T-helper 1 cell treated with Interleukin-12 subunit alpha and Interleukin-12 subunit beta and Interleukin-4 antibody, amounts not matched to agents 30 μg/mL and 1 μg/mL, for 36 hours (primary cell): ENCODE data around the gene BRME1.

Experiments
- H3K27ac Mint-ChIP-seq: one replicate; pipeline ENCODE4 v1.8.0; 2021; ENCODE audit warnings: mild to moderate bottlenecking, mixed read lengths
- H3K27me3 Mint-ChIP-seq: one replicate; pipeline ENCODE4 v1.8.0; 2021; ENCODE audit warnings: low read depth, mixed read lengths
- H3K36me3 Mint-ChIP-seq: one replicate; pipeline ENCODE4 v1.8.0; 2021; ENCODE audit warnings: low read depth, mixed read lengths
- H3K4me1 Mint-ChIP-seq: one replicate; pipeline ENCODE4 v1.8.0; 2021; ENCODE audit warnings: low read depth, mixed read lengths
- H3K4me3 Mint-ChIP-seq: one replicate; pipeline ENCODE4 v1.8.0; 2021; ENCODE audit warnings: mild to moderate bottlenecking, moderate library complexity, mixed read lengths
- H3K9me3 Mint-ChIP-seq: one replicate; pipeline ENCODE4 v1.8.0; 2021; ENCODE audit warnings: mixed read lengths

Gene BRME1

DNA sequence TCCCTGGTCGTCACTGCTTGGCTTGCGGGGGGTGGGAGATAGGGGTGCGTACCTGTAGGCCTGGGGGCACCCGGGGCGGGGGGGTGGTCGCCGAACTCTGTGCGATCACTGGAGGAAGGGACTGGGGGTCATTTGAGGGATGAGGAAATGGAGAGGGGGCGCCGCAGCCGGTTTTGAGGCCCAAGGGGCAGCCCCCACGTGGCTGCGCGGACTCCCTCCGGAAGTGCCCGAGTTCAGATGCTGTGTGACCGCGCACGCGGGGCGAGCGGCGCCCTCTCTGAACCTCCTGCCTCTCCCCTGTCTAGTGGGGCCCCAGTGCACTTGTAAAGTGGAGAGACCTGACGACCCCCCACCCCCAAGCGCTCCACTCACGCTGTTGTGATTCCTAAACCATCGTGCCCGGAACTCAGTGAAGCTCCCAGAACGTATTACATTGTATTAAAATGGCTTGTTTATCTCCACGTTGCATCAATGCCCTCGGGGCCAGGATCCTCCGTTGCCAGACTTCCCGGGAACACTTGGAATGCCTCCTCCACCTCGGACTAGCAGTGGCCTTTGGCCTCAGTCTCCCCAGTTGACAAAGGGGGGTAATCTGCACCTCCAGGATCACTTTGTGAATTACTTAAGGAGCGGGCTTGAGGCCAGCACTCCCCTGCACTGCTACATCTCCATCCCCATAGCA is 31.9 kb downstream of the BRME1 start:
- Mint-ChIP-seq H3K27me3 (peaks cover 8% of the 10 kb centered on the region), H3K4me3 (no peak overlapping the region), H3K36me3 (no peaks in the 10 kb centered on the region), H3K27ac (no peak overlapping the region), H3K9me3 (no peaks in the 10 kb centered on the region), H3K4me1 (no peaks in the 10 kb centered on the region)

- no peak overlapping the region for H3K27ac Mint-ChIP-seq
- H3K27me3 Mint-ChIP-seq: peaks cover 13% of the 10 kb centered on the region
- no peaks in the 10 kb centered on the region for H3K9me3 Mint-ChIP-seq
- H3K36me3 Mint-ChIP-seq: no peaks in the 10 kb centered on the region
- H3K4me1 Mint-ChIP-seq: no peaks in the 10 kb centered on the region
- peak overlapping the region; percentile 63 for H3K4me3 Mint-ChIP-seq
Measured at GRCh38 chr19:13872695-13873389, 33.1 kb downstream of the BRME1 start.

DNA sequence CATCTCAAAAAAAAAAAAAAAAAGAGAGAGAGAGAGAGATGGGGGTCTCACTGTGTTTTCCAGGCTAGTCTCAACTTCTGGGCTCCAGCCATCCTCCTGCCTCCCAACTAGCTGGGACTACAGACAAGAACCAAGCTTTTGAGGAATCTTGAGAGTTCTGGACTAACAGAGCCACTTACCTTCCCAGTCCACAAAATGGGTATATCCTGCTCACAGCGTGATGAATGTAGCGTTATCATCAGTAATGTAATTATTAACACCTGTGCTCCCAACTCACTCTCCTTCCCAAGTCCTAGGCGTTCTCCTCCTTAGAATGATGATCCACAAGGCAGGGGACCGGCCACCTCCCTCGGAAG is 33.6 kb downstream of the BRME1 start:
- Mint-ChIP-seq H3K27ac (no peak overlapping the region), H3K9me3 (no peaks in the 10 kb centered on the region), H3K27me3 (peaks cover 18% of the 10 kb centered on the region), H3K4me1 (no peaks in the 10 kb centered on the region), H3K36me3 (no peaks in the 10 kb centered on the region), H3K4me3 (peak overlapping the region; percentile 34)

DNA sequence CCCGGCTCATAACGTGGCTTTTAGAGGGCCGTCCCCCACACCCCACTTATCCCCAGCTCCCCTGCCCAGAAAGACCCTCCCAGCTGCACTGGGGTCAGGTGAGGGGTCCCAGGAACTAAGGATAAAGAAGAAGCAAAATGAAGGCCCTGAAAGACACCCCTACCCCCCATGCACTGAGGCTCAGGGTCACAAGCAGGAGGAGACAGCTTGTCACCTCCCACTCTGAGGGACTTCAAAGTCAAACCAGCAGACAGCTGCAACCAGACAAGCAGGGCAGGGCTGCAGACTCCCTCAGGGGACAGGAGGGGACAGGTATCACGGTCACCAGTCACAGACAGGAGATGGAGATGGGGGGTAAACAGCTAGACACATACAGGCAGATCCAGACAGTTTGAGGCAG is 35.0 kb downstream of the BRME1 start:
- Mint-ChIP-seq H3K4me3 (no peak overlapping the region), H3K36me3 (peaks cover 4% of the 10 kb centered on the region), H3K27ac (no peak overlapping the region), H3K27me3 (peaks cover 29% of the 10 kb centered on the region), H3K9me3 (no peaks in the 10 kb centered on the region), H3K4me1 (peaks cover 6% of the 10 kb centered on the region)

DNA sequence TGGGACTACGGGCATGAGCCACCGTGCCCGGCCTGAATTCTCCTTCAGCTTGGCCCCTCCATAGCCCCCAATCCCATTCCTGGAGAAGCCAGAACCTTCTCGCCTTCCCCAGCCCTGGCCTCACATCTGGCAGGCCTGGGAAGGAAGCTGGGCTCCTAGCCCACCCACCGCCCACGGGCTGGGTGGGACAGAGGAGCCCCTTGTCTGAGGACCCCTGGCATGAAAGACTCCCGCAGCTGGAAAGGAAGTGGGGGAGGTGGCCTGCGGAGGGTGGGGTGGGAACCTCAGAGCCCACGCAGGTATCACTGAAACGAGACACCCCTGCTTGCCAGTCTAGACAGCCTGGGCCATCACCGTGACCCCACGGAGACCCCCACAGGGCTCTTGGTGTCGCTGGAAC is 36.6 kb downstream of the BRME1 start:
- H3K27me3 Mint-ChIP-seq: peaks cover 30% of the 10 kb centered on the region
- no peaks in the 10 kb centered on the region for H3K9me3 Mint-ChIP-seq
- peaks cover 9% of the 10 kb centered on the region for H3K4me1 Mint-ChIP-seq
- no peak overlapping the region for H3K4me3 Mint-ChIP-seq
- no peak overlapping the region for H3K27ac Mint-ChIP-seq
- peaks cover 4% of the 10 kb centered on the region for H3K36me3 Mint-ChIP-seq

DNA sequence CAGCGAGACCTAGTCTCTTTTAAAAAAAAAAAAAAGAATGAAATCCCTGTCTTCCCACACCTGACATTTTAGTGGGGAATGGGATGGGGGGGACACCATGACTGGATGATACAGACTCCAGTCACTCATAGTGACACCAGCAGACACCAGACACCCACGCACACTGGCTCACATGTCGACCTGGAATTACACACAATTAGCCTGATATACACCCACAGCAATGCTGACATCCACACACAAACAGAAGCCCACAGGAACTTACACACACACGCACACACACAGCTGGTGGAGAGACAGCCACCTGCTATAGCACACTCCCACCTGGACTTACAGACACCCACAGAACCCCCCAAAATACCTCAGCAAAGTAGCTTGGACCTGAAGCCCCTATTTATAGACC is 37.3 kb downstream of the BRME1 start:
- Mint-ChIP-seq H3K36me3 (peaks cover 4% of the 10 kb centered on the region), H3K27me3 (peaks cover 36% of the 10 kb centered on the region)

DNA sequence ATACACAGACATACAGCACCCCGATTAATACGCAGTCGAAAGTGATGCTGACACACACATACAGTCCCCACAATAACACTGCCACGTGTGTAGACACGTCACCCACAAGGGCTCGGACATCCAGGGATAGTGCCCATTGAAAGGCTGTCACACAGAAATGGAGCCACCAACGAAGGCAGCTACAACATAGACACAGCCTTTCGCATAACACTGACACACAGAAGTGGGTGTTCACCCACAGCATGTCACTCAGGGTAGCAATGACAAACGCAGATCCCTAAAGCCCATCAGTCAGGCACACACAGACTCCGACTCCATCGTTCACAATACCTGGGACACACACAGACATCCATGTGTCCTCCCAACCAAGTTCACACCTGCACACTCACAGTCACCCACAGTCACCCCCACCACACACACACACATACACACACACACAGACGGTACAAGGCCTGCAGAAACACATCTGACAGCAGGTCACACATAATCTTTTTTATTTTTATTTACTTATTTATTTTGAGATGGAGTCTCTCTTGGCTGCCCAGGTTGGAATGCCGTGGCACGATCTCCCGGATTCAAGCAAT is 39.4 kb downstream of the BRME1 start:
- peaks cover 43% of the 10 kb centered on the region for H3K27me3 Mint-ChIP-seq
- H3K4me1 Mint-ChIP-seq: peaks cover 24% of the 10 kb centered on the region
- peaks cover 4% of the 10 kb centered on the region for H3K36me3 Mint-ChIP-seq
- peak overlapping the region; percentile 68 for H3K4me3 Mint-ChIP-seq
- H3K9me3 Mint-ChIP-seq: no peaks in the 10 kb centered on the region
- H3K27ac Mint-ChIP-seq: peak overlapping the region; percentile 43

More for the DNA sequence above, 37.3 kb downstream of the BRME1 start:
- no peak overlapping the region for H3K4me3 Mint-ChIP-seq
- no peak overlapping the region for H3K27ac Mint-ChIP-seq
- H3K9me3 Mint-ChIP-seq: no peaks in the 10 kb centered on the region
- H3K4me1 Mint-ChIP-seq: peaks cover 14% of the 10 kb centered on the region

GRCh38 chr19:13865571-13866462 is 40.1 kb downstream of the BRME1 start:
- H3K9me3 Mint-ChIP-seq: no peaks in the 10 kb centered on the region
- H3K27ac Mint-ChIP-seq: no peak overlapping the region
- H3K36me3 Mint-ChIP-seq: peaks cover 4% of the 10 kb centered on the region
- peaks cover 39% of the 10 kb centered on the region for H3K27me3 Mint-ChIP-seq
- peaks cover 31% of the 10 kb centered on the region for H3K4me1 Mint-ChIP-seq
- peak overlapping the region; percentile 68 for H3K4me3 Mint-ChIP-seq

- Mint-ChIP-seq H3K27me3 (peaks cover 38% of the 10 kb centered on the region), H3K4me3 (peak overlapping the region; percentile 65), H3K4me1 (peaks cover 34% of the 10 kb centered on the region), H3K9me3 (no peaks in the 10 kb centered on the region), H3K36me3 (peaks cover 4% of the 10 kb centered on the region), H3K27ac (peak overlapping the region; percentile 3)
Measured at GRCh38 chr19:13864667-13865570, 41.0 kb downstream of the BRME1 start.

GRCh38 chr19:13864046-13864666 is 41.8 kb downstream of the BRME1 start:
- Mint-ChIP-seq H3K27me3 (peaks cover 38% of the 10 kb centered on the region), H3K36me3 (peaks cover 4% of the 10 kb centered on the region), H3K27ac (peak overlapping the region; percentile 3), H3K9me3 (no peaks in the 10 kb centered on the region), H3K4me3 (peak overlapping the region; percentile 65), H3K4me1 (peaks cover 39% of the 10 kb centered on the region)

GRCh38 chr19:13861714-13862531 is 44.0 kb downstream of the BRME1 start:
- H3K9me3 Mint-ChIP-seq: no peaks in the 10 kb centered on the region
- peak overlapping the region; percentile 95 for H3K4me3 Mint-ChIP-seq
- peaks cover 4% of the 10 kb centered on the region for H3K36me3 Mint-ChIP-seq
- H3K4me1 Mint-ChIP-seq: peaks cover 39% of the 10 kb centered on the region
- H3K27ac Mint-ChIP-seq: peak overlapping the region; percentile 98
- H3K27me3 Mint-ChIP-seq: peaks cover 26% of the 10 kb centered on the region

DNA sequence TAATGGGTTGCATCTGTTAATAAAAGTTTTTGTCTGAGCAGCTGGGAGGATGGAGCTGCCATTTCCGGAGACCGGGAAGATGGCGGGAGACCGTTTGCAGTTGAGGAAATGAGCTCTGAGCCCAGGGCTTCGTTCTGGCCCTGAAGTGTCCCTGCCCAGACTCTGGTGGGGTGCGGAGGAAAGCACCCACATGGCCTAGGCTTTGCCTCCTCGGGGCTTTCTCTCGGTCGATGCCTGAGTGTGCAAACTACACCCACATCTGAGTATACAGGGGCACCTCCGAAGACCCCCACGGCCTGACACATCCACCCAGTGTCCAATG is 44.6 kb downstream of the BRME1 start:
- peak overlapping the region; percentile 95 for H3K4me3 Mint-ChIP-seq
- H3K27ac Mint-ChIP-seq: peak overlapping the region; percentile 98
- H3K27me3 Mint-ChIP-seq: peaks cover 22% of the 10 kb centered on the region
- no peaks in the 10 kb centered on the region for H3K9me3 Mint-ChIP-seq
- H3K36me3 Mint-ChIP-seq: peaks cover under 1% of the 10 kb centered on the region
- peaks cover 35% of the 10 kb centered on the region for H3K4me1 Mint-ChIP-seq
